GM12875 (cell line): ENCODE measurements around the gene LARGE1.

Experiments used
- H3K4me3 ChIP-seq: one replicate; pipeline ENCODE4 v1.5.1; 2011; ENCODE audit warnings: low read depth, low read length, control low read depth
- CTCF ChIP-seq: IDR thresholded peaks from 2 replicates; pipeline ENCODE4 v1.5.1; 2011; ENCODE audit warnings: low read depth, mild to moderate bottlenecking, control low read depth, inconsistent platforms, low read length, moderate library complexity, borderline replicate concordance; ENCODE audit not compliant: insufficient read depth

Gene LARGE1

GRCh38 chr22:33652615-33653014 lies 267.7 kb downstream of the LARGE1 start:
- no peak overlapping the region for H3K4me3 ChIP-seq
- no peak for TF ChIP-seq CTCF

- no peak for TF ChIP-seq CTCF
- no peak overlapping the region for H3K4me3 ChIP-seq
Observed at GRCh38 chr22:33650244-33650643, 270.0 kb downstream of the LARGE1 start.

- no peak for TF ChIP-seq CTCF
- H3K4me3 ChIP-seq: no peak overlapping the region
Observed at GRCh38 chr22:33648478-33648877, 271.8 kb downstream of the LARGE1 start.

- no peak overlapping the region for H3K4me3 ChIP-seq
- TF ChIP-seq CTCF: no peak
Observed at GRCh38 chr22:33640900-33641299, 279.4 kb downstream of the LARGE1 start.

GRCh38 chr22:33639588-33640254 lies 280.6 kb downstream of the LARGE1 start:
- H3K4me3 ChIP-seq: no peak overlapping the region
- TF ChIP-seq CTCF: no peak

- no peak for TF ChIP-seq CTCF
- H3K4me3 ChIP-seq: no peak overlapping the region
Observed at GRCh38 chr22:33635766-33636165, 284.5 kb downstream of the LARGE1 start.

- no peak overlapping the region for H3K4me3 ChIP-seq
- TF ChIP-seq CTCF: no peak
Observed at GRCh38 chr22:33631777-33632176, 288.5 kb downstream of the LARGE1 start.
